MM.1S (cell line): Measurements from ENCODE around the gene TPI1.
A peak's percentile ranks its signal among the peaks of the same experiment; 100 is the strongest.

Source experiments
- CTCF ChIP-seq: fragments of 300-600 bp; sonication (generic); IDR thresholded peaks from 2 replicates; pipeline ENCODE4 v1.5.1; 2016; ENCODE audit warnings: antibody characterized with exemption, low read length, mixed read lengths
- EZH2 ChIP-seq: fragments of 300-600 bp; sonication (generic); optimal IDR thresholded peaks from 2 replicates; pipeline ENCODE3; 2017; ENCODE audit warnings: low read depth, mild to moderate bottlenecking, antibody characterized with exemption, low read length, mixed read lengths

- TF ChIP-seq CTCF (peak; percentile 94), EZH2 (no peak)
Observed at GRCh38 chr12:6872073-6873048, 5.0 kb downstream of the TPI1 start.
